H9 (cell line): ENCODE measurements around the gene GAS5. TPM values are rescaled to one million over a fixed set of nuclear protein-coding genes. Genes with fewer than 3 reads are reported as not detected.

Experiments used
- DNase-seq: peaks from one replicate; pipeline ENCODE4 v3.0.0-alpha.2; 2017
- H2AFZ ChIP-seq: one replicate; pipeline ENCODE4 v1.6.1; 2013; ENCODE audit warnings: mild to moderate bottlenecking, low read length, control low read depth, moderate library complexity
- H2AK5ac ChIP-seq: 2 replicates; pipeline ENCODE4 v1.6.1; 2013; ENCODE audit warnings: low read length, control low read depth, mixed read lengths; ENCODE audit not compliant: insufficient read length
- H2BK120ac ChIP-seq: one replicate; pipeline ENCODE4 v1.6.1; 2013; ENCODE audit warnings: low read depth, mild to moderate bottlenecking, low read length, control low read depth, inconsistent platforms; ENCODE audit not compliant: poor library complexity, severe bottlenecking
- H2BK12ac ChIP-seq: 2 replicates; pipeline ENCODE4 v1.6.1; 2013; ENCODE audit warnings: low read length, control low read depth, mixed read lengths, low read depth; ENCODE audit not compliant: insufficient read length
- H2BK15ac ChIP-seq: 2 replicates; pipeline ENCODE4 v1.6.1; 2013; ENCODE audit warnings: low read depth, low read length, control low read depth
- H2BK20ac ChIP-seq: one replicate; pipeline ENCODE4 v1.6.1; 2013; ENCODE audit warnings: low read depth, mild to moderate bottlenecking, low read length, control low read depth, inconsistent platforms; ENCODE audit not compliant: poor library complexity, severe bottlenecking
- H2BK5ac ChIP-seq: 2 replicates; pipeline ENCODE4 v1.6.1; 2013; ENCODE audit warnings: low read length, control low read depth, mixed read lengths; ENCODE audit not compliant: insufficient read length
- H3K14ac ChIP-seq: 2 replicates; pipeline ENCODE4 v1.6.1; 2013; ENCODE audit warnings: low read length, control low read depth; ENCODE audit not compliant: insufficient read depth
- H3K18ac ChIP-seq: 2 replicates; pipeline ENCODE4 v1.6.1; 2013; ENCODE audit warnings: low read depth, mild to moderate bottlenecking, mixed read lengths, low read length, control low read depth; ENCODE audit not compliant: insufficient read length
- H3K23ac ChIP-seq: 2 replicates; pipeline ENCODE4 v1.6.1; 2013; ENCODE audit warnings: low read length, control low read depth, mixed read lengths, low read depth; ENCODE audit not compliant: insufficient read length
- H3K23me2 ChIP-seq: 2 replicates; pipeline ENCODE4 v1.6.1; 2013; ENCODE audit warnings: low read depth, mild to moderate bottlenecking, mixed read lengths, low read length, control low read depth; ENCODE audit not compliant: insufficient read length, poor library complexity, severe bottlenecking
- H3K27ac ChIP-seq: 2 replicates; pipeline ENCODE4 v1.5.1; 2013; ENCODE audit warnings: low read length, control low read depth, mixed read lengths, low read depth; ENCODE audit not compliant: insufficient read length
- H3K27me3 ChIP-seq: 2 replicates; pipeline ENCODE4 v1.6.1; 2013; ENCODE audit warnings: low read length, control low read depth, inconsistent platforms; ENCODE audit not compliant: insufficient read depth
- H3K4ac ChIP-seq: 2 replicates; pipeline ENCODE4 v1.6.1; 2013; ENCODE audit warnings: low read depth, mild to moderate bottlenecking, control low read depth, inconsistent platforms, low read length, moderate library complexity
- H3K4me1 ChIP-seq: 2 replicates; pipeline ENCODE4 v1.6.1; 2013; ENCODE audit warnings: low read length, control low read depth, inconsistent platforms; ENCODE audit not compliant: insufficient read depth
- H3K4me2 ChIP-seq: 2 replicates; pipeline ENCODE4 v1.6.1; 2013; ENCODE audit warnings: low read length, control low read depth, mixed read lengths; ENCODE audit not compliant: insufficient read length, insufficient read depth
- H3K56ac ChIP-seq: 2 replicates; pipeline ENCODE4 v1.6.1; 2013; ENCODE audit warnings: low read depth, mild to moderate bottlenecking, mixed read lengths, low read length, control low read depth; ENCODE audit not compliant: insufficient read length
- H3K79me1 ChIP-seq: 2 replicates; pipeline ENCODE4 v1.6.1; 2013; ENCODE audit warnings: low read depth, mild to moderate bottlenecking, moderate library complexity, low read length, control low read depth, inconsistent platforms; ENCODE audit not compliant: insufficient read depth, poor library complexity, severe bottlenecking
- H3K79me2 ChIP-seq: 2 replicates; pipeline ENCODE4 v1.6.1; 2013; ENCODE audit warnings: low read length, control low read depth, inconsistent platforms; ENCODE audit not compliant: insufficient read depth
- H3K9ac ChIP-seq: 2 replicates; pipeline ENCODE4 v1.6.1; 2013; ENCODE audit warnings: low read length, control low read depth, mixed read lengths; ENCODE audit not compliant: insufficient read length; ENCODE audit errors: extremely low read depth
- H3K9me3 ChIP-seq: one replicate; pipeline ENCODE4 v1.6.1; 2013; ENCODE audit warnings: low read depth, low read length, inconsistent platforms; ENCODE audit not compliant: control insufficient read depth
- H3T11ph ChIP-seq: one replicate; pipeline ENCODE4 v1.6.1; 2013; ENCODE audit warnings: mild to moderate bottlenecking, low read length, control low read depth, inconsistent platforms
- H4K20me1 ChIP-seq: one replicate; pipeline ENCODE4 v1.6.1; 2013; ENCODE audit not compliant: control insufficient read depth, insufficient read length, insufficient read depth
- H4K5ac ChIP-seq: 2 replicates; pipeline ENCODE4 v1.6.1; 2013; ENCODE audit warnings: low read depth, mild to moderate bottlenecking, mixed read lengths, low read length, control low read depth; ENCODE audit not compliant: insufficient read length
- H4K8ac ChIP-seq: replicated peaks from 2 replicates; pipeline ENCODE4 v1.6.1; 2013; ENCODE audit warnings: low read length, control low read depth, mixed read lengths, low read depth; ENCODE audit not compliant: insufficient read length
- H4K91ac ChIP-seq: 2 replicates; pipeline ENCODE4 v1.6.1; 2013; ENCODE audit warnings: low read depth, mild to moderate bottlenecking, moderate library complexity, mixed read lengths, low read length, control low read depth; ENCODE audit not compliant: insufficient read length
- H3K27ac Mint-ChIP-seq, 3 experiments: 2 replicates in 2 of 3; 3 replicates in 1 of 3; pipeline ENCODE4 v1.8.0; 2020 to 2021; ENCODE audit warnings: mixed read lengths in 3 of 3, mild to moderate bottlenecking in 1 of 3, moderate library complexity in 1 of 3
- H3K27me3 Mint-ChIP-seq: 2 replicates; pipeline ENCODE4 v1.8.0; 2021; ENCODE audit warnings: low read depth, mild to moderate bottlenecking, moderate library complexity, mixed read lengths
- H3K36me3 Mint-ChIP-seq, 3 experiments: 2 replicates in 2 of 3; 3 replicates in 1 of 3; pipeline ENCODE4 v1.8.0; 2020 to 2021; ENCODE audit warnings: low read depth in 3 of 3, mixed read lengths in 3 of 3; ENCODE audit not compliant: insufficient read depth in 1 of 3
- H3K4me1 Mint-ChIP-seq, 2 experiments: 2 replicates each; pipeline ENCODE4 v1.8.0; 2020; ENCODE audit warnings: mixed read lengths in 2 of 2
- H3K4me3 Mint-ChIP-seq, 2 experiments: 2 replicates in 1 of 2; 3 replicates in 1 of 2; pipeline ENCODE4 v1.8.0; 2020 to 2021; ENCODE audit warnings: mild to moderate bottlenecking in 2 of 2, mixed read lengths in 2 of 2, moderate library complexity in 1 of 2
- H3K9me3 Mint-ChIP-seq, 2 experiments: 2 replicates in 1 of 2; 3 replicates in 1 of 2; pipeline ENCODE4 v1.8.0; 2020; ENCODE audit warnings: mild to moderate bottlenecking in 2 of 2, mixed read lengths in 2 of 2, moderate library complexity in 1 of 2
- WGBS: extraction: QIAGEN DNeasy Blood & Tissue Kit; methylation state at CpG from one replicate; pipeline ENCODE4 v1.1.7; 2013; ENCODE audit warnings: missing lambda C conversion rate, low lambda C conversion rate, mixed read lengths; ENCODE audit not compliant: insufficient read length; ENCODE audit errors: extremely low coverage; 5-methylcytosine and 5-hydroxymethylcytosine counted together
- total RNA-seq: library from RNA; stranded (reverse); gene quantifications from 2 replicates; pipeline ENCODE4 v1.2.1, GENCODE V29; 2021
- TF ChIP-seq, protein P1 (sequence below): fragments of 200-600 bp; sonication (generic); conservative IDR thresholded peaks from 3 replicates; pipeline ENCODE4 v1.8.0; 2021; ENCODE audit warnings: antibody characterized with exemption, mild to moderate bottlenecking

GAS5 gene
- total RNA-seq, 1 experiment from 2014 or later = 690 TPM

DNA sequence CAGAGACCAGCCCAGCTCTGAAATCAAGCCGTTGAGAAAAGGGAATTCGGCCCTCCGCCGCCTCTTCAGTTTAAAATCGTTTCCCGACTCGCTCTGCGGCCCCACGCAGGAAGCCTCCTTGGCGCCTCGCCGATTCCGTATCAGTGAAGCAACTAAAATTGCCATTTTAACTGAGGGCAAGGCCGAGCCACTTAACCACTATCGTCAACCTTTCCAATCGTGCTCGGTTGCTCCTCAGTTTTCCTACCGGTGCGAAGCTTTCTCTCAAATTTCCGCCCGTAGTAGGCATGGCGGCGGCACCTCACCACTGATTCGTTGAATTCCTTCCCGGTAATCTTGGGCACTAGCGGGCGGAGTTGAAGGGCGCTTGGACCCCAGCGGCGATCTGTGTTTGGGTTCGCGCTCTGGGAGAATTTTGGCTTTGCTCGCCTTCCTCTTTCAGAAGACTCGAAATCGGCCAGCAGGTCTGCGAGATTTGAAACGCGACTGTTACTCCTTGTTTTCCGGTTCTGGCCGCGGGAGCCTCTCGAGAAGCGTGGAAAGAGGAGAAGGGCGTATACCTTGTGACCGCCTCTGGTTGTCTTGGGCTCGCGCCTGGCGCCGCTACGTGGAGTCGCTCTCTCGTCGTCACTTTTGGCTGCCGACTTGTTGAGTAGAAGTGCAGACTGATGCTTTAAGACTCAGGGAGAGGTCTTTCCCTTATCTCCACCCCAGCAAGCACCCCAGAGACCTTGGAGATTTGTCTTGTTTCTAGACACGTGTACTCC, 43.3 kb downstream of the GAS5 start, which contains the start of the genes CENPL and DARS2:
Gene CENPL, minus strand, starts transcription at position 569 of the 767 bp plus-strand sequence. CDS start 13,584 bp downstream, outside the sequence.
Gene DARS2, plus strand, starts transcription at position 359 of the 767 bp plus-strand sequence. CDS start 557 bp downstream, outside the sequence.
- Histone ChIP-seq H4K91ac (no peak within 1 kb of the TSS), H2BK15ac (no peak within 1 kb of the TSS), H3K4ac (no peak within 1 kb of the TSS), H3K27me3 (no peaks in the 10 kb centered on the region), H2AFZ (peak within 1 kb of the TSS; percentile 65), H3K18ac (peak within 1 kb of the TSS; percentile 95), H2BK5ac (peak within 1 kb of the TSS; percentile 16), H3K27ac (peak within 1 kb of the TSS; percentile 80), H2BK12ac (no peak within 1 kb of the TSS), H3K79me2 (peaks cover 14% of the 10 kb centered on the region; the same call in 1 of the 2 replicates), H4K5ac (peak within 1 kb of the TSS; percentile 25), H3K23me2 (peaks cover 7% of the 10 kb centered on the region), H3K4me1 (no peaks in the 10 kb centered on the region; the same call in 1 of the 2 replicates), H4K8ac (no peak within 1 kb of the TSS), H3K56ac (peak within 1 kb of the TSS; percentile 14), H3K9ac (peak within 1 kb of the TSS; percentile 89), H2BK120ac (no peak within 1 kb of the TSS), H3K14ac (peak within 1 kb of the TSS; percentile 86), H2BK20ac (no peak within 1 kb of the TSS), H2AK5ac (no peak within 1 kb of the TSS), H3K4me2 (peak within 1 kb of the TSS; percentile 74), H3K79me1 (peaks cover 4% of the 10 kb centered on the region), H4K20me1 (no peaks in the 10 kb centered on the region), H3T11ph (peak within 1 kb of the TSS; percentile 59), H3K9me3 (no peaks in the 10 kb centered on the region), H3K23ac (no peak within 1 kb of the TSS)
- Mint-ChIP-seq H3K9me3 (no peaks in the 10 kb centered on the region), H3K4me3 (peak within 1 kb of the TSS; percentile 95 to 99), H3K27ac (peak within 1 kb of the TSS; percentile 99 to 100 (median 100)), H3K36me3 (peaks cover 12 to 30% (median 29%) of the 10 kb centered on the region in 3 experiments; a peak in 6 of 7 replicates), H3K4me1 (peaks cover 11 to 16% of the 10 kb centered on the region in 2 experiments), H3K27me3 (no peaks in the 10 kb centered on the region)
- WGBS = no CpG with 5 or more reads among the region's 55 CpGs
- TF ChIP-seq, protein P1, sequence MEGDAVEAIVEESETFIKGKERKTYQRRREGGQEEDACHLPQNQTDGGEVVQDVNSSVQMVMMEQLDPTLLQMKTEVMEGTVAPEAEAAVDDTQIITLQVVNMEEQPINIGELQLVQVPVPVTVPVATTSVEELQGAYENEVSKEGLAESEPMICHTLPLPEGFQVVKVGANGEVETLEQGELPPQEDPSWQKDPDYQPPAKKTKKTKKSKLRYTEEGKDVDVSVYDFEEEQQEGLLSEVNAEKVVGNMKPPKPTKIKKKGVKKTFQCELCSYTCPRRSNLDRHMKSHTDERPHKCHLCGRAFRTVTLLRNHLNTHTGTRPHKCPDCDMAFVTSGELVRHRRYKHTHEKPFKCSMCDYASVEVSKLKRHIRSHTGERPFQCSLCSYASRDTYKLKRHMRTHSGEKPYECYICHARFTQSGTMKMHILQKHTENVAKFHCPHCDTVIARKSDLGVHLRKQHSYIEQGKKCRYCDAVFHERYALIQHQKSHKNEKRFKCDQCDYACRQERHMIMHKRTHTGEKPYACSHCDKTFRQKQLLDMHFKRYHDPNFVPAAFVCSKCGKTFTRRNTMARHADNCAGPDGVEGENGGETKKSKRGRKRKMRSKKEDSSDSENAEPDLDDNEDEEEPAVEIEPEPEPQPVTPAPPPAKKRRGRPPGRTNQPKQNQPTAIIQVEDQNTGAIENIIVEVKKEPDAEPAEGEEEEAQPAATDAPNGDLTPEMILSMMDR = no peak
- peak; percentile 95 for DNase-seq
